GM10248 (cell line): Measurements from ENCODE around the gene EPHB3.

Experiments used
- CTCF ChIA-PET: fragments of 300-600 bp; sonication (Branson Sonifier 250); formaldehyde crosslinking; extraction: SDS; loops from one replicate; lab custom pipeline; 2021; ENCODE audit warnings: antibody characterized with exemption; lab: Yijun Ruan, JAX
- POLR2A ChIA-PET: fragments of 350-650 bp; sonication (Branson Sonifier 250); formaldehyde crosslinking; extraction: SDS; loops from one replicate; lab custom pipeline; 2020; ENCODE audit warnings: antibody characterized with exemption; lab: Yijun Ruan, JAX
- DNase-seq: peaks from one replicate; pipeline ENCODE4 v3.0.0; 2012; ENCODE audit errors: extremely low spot score
- TF ChIP-seq, protein P1 (sequence below): IDR thresholded peaks from 2 replicates; pipeline ENCODE4 v1.5.1; 2012; ENCODE audit warnings: mild to moderate bottlenecking, low read depth; ENCODE audit errors: extremely low read depth, missing control alignments, control extremely low read depth

EPHB3 gene

DNA sequence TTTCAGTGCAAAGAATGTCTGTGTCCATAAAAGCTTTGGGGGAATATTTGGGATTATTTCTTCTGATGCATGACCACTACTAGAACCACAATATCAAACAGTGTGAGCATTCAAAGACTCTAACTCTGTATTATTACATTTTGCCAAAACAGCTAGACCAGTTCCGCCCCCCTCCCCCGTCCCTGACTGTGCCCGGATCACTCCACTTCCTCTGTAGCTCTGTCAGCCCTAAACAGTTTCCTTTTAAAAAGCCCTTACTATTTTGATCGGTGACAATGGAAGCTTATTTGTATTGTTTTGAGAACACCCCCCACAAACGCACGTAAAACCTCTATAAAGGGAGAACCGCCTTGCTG, 36.6 kb upstream of the EPHB3 start:
- ChIA-PET POLR2A (no interaction called here), CTCF (interaction anchor here (1.3 to 6.1 kb wide), 2 partner anchors 11 to 16 kb away, joined by 3 to 38 read pairs; no protein-coding TSS in a partner anchor)
- TF ChIP-seq, protein P1, sequence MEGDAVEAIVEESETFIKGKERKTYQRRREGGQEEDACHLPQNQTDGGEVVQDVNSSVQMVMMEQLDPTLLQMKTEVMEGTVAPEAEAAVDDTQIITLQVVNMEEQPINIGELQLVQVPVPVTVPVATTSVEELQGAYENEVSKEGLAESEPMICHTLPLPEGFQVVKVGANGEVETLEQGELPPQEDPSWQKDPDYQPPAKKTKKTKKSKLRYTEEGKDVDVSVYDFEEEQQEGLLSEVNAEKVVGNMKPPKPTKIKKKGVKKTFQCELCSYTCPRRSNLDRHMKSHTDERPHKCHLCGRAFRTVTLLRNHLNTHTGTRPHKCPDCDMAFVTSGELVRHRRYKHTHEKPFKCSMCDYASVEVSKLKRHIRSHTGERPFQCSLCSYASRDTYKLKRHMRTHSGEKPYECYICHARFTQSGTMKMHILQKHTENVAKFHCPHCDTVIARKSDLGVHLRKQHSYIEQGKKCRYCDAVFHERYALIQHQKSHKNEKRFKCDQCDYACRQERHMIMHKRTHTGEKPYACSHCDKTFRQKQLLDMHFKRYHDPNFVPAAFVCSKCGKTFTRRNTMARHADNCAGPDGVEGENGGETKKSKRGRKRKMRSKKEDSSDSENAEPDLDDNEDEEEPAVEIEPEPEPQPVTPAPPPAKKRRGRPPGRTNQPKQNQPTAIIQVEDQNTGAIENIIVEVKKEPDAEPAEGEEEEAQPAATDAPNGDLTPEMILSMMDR = no peak
- DNase-seq = no peak

DNA sequence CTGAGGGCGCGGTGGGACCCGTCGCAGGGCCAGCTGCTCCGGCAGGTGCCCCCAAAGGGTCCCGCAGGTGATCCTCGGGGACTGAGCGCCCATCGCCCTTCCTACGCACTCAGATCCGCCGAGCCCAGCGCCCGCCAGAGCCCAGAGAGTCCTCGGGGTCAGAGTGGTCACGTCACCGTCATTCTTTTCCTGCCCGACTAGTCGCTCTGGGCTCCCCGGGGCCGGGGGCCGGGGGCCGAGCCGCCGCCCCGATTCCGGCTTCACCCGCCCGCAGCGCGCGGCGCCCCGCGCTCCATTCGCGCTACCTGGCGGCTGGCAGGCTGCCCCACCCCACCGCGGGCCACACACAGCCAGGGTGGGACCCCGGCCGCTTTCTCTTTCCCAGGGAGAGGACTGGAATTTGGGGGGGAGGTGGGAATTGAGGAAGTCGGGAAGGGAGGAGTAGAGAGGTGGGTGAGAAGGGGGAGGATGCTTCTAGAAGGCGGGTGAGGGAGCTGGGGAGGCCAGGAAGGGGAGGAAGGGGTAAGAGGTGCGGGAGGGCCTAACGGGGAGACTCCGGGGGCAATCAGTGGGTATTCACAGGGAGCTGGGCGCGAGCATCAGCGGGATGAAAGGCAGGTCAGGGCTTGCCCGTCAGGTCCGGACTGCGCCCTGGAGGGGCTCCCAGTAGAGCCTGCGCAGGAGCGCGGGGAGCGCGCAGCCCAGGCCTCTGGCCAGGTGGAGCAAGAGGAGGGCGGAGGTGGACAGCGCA, 36.1 kb upstream of the EPHB3 start:
- DNase-seq = no peak
- ChIA-PET CTCF (interaction anchor here (1.1 to 6.1 kb wide), 3 partner anchors 11 to 15 kb away, joined by 3 to 38 read pairs (median 4); no protein-coding TSS in a partner anchor), POLR2A (no interaction called here)
- TF ChIP-seq, protein P1 = no peak

DNA sequence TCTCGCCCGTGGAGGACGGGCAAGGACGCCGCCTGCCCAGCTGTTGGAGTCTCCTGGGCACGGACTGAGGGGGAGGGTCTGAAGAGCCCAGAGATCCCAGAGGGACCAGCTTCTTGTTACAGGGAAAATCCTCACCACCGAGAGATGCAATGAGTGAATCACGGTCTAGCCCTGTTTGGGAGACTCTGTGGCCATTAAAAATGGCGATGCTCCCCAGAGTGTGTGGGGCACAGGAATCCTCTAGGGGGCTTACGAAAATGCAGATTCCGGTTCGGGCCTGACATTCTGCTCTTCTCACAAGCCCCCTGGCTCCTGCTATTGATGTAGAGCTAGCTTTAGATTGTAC, 35.5 kb upstream of the EPHB3 start:
- ChIA-PET CTCF (interaction anchor here (1.1 to 6.1 kb wide), 3 partner anchors 12 to 15 kb away, joined by 3 to 38 read pairs (median 4); no protein-coding TSS in a partner anchor), POLR2A (no interaction called here)
- TF ChIP-seq, protein P1 = no peak
- no peak for DNase-seq

DNA sequence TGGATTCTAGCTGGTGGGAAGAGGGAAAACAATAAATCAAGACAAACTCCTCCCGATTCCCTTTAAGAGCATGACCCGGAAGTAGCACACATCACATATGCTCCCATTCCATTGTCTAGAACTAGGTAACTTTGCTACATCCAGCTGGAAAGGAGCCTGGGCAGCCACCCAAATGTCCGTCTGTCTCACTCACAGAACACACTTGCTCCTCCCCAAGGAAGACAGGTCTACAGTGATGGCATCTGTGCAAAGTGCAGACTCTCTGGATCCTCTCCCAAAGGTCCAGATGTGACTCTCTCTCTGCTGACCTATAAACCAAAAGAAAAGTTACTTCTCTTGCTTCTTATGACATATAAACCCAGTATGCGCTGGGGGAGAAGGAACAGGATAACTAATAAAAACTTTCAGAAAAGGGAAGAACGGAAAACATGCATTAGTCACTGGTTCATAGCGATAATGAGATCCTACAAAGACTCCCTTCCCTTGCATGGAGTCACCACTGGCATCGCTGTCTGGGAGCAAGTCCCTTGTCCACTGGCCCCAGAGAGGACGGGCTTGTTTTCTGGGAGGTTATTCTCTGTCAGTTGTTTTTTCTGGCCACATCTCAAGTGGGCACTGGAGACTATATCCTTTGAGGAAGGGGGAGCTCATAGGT, 29.8 kb upstream of the EPHB3 start:
- no peak for DNase-seq
- ChIA-PET POLR2A (no interaction called here), CTCF (interaction anchor here (0.8 to 2.9 kb wide), 6 partner anchors 8 to 160 kb away, joined by 3 to 12 read pairs (median 4); partner anchors contain the start of gene EPHB3)
- TF ChIP-seq, protein P1 = no peak

DNA sequence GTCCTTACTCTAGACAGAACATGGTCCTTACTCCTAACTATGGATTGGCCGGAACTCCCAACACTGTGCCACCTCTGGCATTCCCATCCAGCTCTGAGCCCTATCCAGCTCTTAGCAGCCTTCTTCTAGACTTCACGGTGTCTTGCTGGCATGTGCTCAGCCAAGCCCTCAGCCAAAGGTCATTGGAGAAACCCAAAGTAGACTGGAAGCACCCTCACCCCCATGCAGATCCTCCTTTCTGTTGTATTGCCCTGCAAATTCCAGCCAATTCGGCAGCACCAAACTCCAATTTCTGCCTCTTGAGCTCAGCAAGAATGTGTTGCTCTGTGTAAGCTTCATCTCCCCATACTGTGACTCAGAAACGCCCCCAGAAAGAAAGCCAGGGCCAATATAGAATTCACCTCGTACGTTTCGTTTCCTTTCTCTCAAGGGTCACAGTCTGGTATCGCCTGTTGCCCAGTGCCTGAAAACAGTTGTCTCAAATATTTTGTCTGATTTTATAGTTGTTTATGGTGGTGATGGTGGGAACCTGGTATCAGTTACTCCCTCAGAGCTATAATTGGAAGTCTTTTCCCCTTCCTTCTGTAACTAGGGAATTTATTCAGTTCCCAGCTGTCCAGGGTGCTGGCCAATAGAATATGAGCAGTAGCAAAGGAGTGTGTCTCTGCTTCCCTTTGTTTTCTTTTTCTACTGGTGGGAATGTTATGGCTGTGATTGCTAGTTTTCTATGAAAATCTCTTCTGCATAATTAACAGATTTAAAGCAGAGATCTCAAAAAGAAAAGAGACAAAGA, 28.4 kb upstream of the EPHB3 start:
- CTCF ChIA-PET = interaction anchor here (0.9 to 1.4 kb wide), 5 partner anchors 10 to 162 kb away, joined by 3 to 8 read pairs (median 4); no protein-coding TSS in a partner anchor
- no peak for DNase-seq
- POLR2A ChIA-PET = no interaction called here
- TF ChIP-seq, protein P1 = no peak
